Suprapubic skin (tissue), 4 donors: Measurements from ENCODE around the gene PIP4P1.

ENCODE experiments used
- CTCF ChIP-seq, 2 donors: fragments of 200-600 bp in 1 of 2; fragments of 450-650 bp in 1 of 2; sonication (generic) in 1 of 2; IDR thresholded peaks; one replicate each; pipeline ENCODE4 v1.5.1; 2016 to 2019; ENCODE audit warnings: antibody characterized with exemption in 2 of 2, mild to moderate bottlenecking in 1 of 2, moderate library complexity in 1 of 2
- POLR2A ChIP-seq, 2 donors: fragments of 450-650 bp; IDR thresholded peaks; one replicate each; pipeline ENCODE4 v1.6.1; 2017; ENCODE audit warnings: antibody characterized with exemption in 2 of 2, mild to moderate bottlenecking in 2 of 2, moderate library complexity in 2 of 2
- POLR2AphosphoS5 ChIP-seq, 3 donors: sonication (generic); formaldehyde crosslinking; IDR thresholded peaks; one replicate each; pipeline ENCODE4 v1.6.1; 2017; ENCODE audit warnings: antibody characterized with exemption in 3 of 3

- no peak for TF ChIP-seq POLR2A (IDR thresholded peaks at IDR 0.05)
- no peak for TF ChIP-seq CTCF (IDR thresholded peaks at IDR 0.05)
- no peak for TF ChIP-seq POLR2AphosphoS5 (IDR thresholded peaks at IDR 0.05)
Observed at GRCh38 chr14:20417250-20418186, 43.7 kb downstream of the PIP4P1 start.
